ENCODE data around the gene SPINT1. TPM values are rescaled to one million over a fixed set of nuclear protein-coding genes. Genes with fewer than 3 reads are reported as not detected.

The SPINT1 gene, protein sequence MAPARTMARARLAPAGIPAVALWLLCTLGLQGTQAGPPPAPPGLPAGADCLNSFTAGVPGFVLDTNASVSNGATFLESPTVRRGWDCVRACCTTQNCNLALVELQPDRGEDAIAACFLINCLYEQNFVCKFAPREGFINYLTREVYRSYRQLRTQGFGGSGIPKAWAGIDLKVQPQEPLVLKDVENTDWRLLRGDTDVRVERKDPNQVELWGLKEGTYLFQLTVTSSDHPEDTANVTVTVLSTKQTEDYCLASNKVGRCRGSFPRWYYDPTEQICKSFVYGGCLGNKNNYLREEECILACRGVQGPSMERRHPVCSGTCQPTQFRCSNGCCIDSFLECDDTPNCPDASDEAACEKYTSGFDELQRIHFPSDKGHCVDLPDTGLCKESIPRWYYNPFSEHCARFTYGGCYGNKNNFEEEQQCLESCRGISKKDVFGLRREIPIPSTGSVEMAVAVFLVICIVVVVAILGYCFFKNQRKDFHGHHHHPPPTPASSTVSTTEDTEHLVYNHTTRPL
- 155 and 197 TPM in 2 replicates for total RNA-seq
- 233 and 252 TPM in 2 replicates for polyA plus RNA-seq

DNA sequence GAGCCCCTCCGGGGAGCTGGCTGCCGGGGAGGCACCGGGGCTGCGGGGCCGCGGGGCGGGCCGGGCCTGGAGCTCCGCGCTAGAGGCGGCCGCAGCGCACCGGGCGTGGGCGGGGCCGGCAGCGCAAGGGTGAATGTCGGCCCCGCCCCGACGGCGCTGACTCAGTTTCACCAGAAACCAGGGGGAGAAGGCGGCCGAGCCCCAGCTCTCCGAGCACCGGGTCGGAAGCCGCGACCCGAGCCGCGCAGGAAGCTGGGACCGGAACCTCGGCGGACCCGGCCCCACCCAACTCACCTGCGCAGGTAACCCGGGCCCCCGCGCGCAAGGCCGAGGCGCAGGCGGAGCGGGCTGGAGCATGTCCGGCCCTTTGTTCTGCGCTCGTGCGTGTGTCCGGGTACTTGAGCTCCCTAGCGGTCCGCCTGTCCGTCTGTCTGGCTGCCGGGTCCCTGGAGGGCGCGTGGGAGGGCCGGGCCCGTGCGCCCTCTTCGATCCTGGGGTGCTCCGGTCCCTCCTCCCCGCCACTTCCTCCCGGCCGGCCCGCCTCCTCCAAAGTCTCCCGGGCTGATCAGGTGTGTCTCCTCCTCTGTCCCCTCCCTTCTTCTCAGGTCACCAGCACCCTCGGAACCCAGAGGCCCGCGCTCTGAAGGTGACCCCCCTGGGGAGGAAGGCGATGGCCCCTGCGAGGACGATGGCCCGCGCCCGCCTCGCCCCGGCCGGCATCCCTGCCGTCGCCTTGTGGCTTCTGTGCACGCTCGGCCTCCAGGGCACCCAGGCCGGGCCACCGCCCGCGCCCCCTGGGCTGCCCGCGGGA lies at the start of gene SPINT1:
SPINT1 (plus strand) TSS at position 164 of the 811 bp plus-strand sequence; CDS start at position 671, 507 bp downstream.
- peak within 1 kb of the TSS; percentile 83 for H2AFZ ChIP-seq
- H3K27ac ChIP-seq, result peak within 1 kb of the TSS; percentile 96
- H3K9me2 ChIP-seq (replicated peaks; ENCODE audit: insufficient read depth), result no peaks in the 10 kb centered on the region
- DNase-seq (ENCODE audit: low spot score), result peak; percentile 89
- H3K4me3 ChIP-seq, result peak within 1 kb of the TSS; percentile 69
- peaks cover 8% of the 10 kb centered on the region for H3K4me1 ChIP-seq (ENCODE audit: insufficient read depth)
- H3K4me2 ChIP-seq, result peak within 1 kb of the TSS; percentile 90
- WGBS (ENCODE audit: low lambda C conversion rate, missing lambda C conversion rate), result 3% methylated on average over 33 of the region's 89 CpGs
- H3K9me3 ChIP-seq (ENCODE audit: low read depth), result no peaks in the 10 kb centered on the region
- H3K27me3 ChIP-seq, result no peaks in the 10 kb centered on the region
- TF ChIP-seq, protein P1, sequence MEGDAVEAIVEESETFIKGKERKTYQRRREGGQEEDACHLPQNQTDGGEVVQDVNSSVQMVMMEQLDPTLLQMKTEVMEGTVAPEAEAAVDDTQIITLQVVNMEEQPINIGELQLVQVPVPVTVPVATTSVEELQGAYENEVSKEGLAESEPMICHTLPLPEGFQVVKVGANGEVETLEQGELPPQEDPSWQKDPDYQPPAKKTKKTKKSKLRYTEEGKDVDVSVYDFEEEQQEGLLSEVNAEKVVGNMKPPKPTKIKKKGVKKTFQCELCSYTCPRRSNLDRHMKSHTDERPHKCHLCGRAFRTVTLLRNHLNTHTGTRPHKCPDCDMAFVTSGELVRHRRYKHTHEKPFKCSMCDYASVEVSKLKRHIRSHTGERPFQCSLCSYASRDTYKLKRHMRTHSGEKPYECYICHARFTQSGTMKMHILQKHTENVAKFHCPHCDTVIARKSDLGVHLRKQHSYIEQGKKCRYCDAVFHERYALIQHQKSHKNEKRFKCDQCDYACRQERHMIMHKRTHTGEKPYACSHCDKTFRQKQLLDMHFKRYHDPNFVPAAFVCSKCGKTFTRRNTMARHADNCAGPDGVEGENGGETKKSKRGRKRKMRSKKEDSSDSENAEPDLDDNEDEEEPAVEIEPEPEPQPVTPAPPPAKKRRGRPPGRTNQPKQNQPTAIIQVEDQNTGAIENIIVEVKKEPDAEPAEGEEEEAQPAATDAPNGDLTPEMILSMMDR (IDR thresholded peaks at IDR 0.05; ENCODE audit: poor library complexity), result no peak
- no peak for TF ChIP-seq EZH2phosphoT487 (IDR thresholded peaks at IDR 0.05; ENCODE audit: low read depth, severe bottlenecking, unreplicated experiment)
- TF ChIP-seq EZH2 (IDR thresholded peaks at IDR 0.05; ENCODE audit: borderline replicate concordance), result no peak
- peaks cover 48% of the 10 kb centered on the region for H3K79me2 ChIP-seq
- no peaks in the 10 kb centered on the region for H3K36me3 ChIP-seq (replicated peaks; ENCODE audit: insufficient read depth, low read depth)
- no peaks in the 10 kb centered on the region for H4K20me1 ChIP-seq (ENCODE audit: insufficient read depth, poor library complexity, severe bottlenecking)

DNA sequence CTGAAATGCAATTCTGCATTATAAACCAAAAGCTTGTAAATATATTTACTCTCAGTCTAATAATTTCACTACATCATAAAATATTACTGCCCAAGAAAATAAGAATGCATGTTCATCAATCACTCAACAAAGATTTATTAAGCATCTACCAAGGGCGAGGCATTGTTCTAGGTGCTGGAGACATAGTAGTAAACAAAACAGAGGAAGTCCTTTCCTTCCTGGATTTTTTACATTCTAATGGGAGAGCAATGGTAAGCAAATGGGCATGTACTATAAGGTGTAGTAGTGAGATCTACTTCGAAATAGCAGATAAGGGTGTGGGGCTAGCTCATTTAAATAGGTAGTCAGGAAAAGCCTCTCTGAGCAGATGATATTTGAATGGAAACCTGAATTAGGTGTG lies 47.8 kb upstream of the SPINT1 start:
- no peaks in the 10 kb centered on the region for H4K20me1 ChIP-seq (ENCODE audit: insufficient read depth, poor library complexity, severe bottlenecking)
- no peak overlapping the region for H2AFZ ChIP-seq
- no peak overlapping the region for H3K4me3 ChIP-seq
- no peak overlapping the region for H3K4me2 ChIP-seq
- no peaks in the 10 kb centered on the region for H3K9me2 ChIP-seq (replicated peaks; ENCODE audit: insufficient read depth)
- TF ChIP-seq EZH2 (IDR thresholded peaks at IDR 0.05; ENCODE audit: borderline replicate concordance), result no peak
- TF ChIP-seq, protein P1 (IDR thresholded peaks at IDR 0.05; ENCODE audit: poor library complexity), result no peak
- TF ChIP-seq EZH2phosphoT487 (IDR thresholded peaks at IDR 0.05; ENCODE audit: low read depth, severe bottlenecking, unreplicated experiment), result no peak
- H3K27me3 ChIP-seq, result no peaks in the 10 kb centered on the region
- DNase-seq (ENCODE audit: low spot score), result no peak
- H3K79me2 ChIP-seq, result peaks cover 58% of the 10 kb centered on the region
- 81% methylated on average over 2 of the region's 2 CpGs for WGBS (ENCODE audit: low lambda C conversion rate, missing lambda C conversion rate)
- H3K36me3 ChIP-seq (replicated peaks; ENCODE audit: insufficient read depth, low read depth), result no peaks in the 10 kb centered on the region
- H3K4me1 ChIP-seq (ENCODE audit: insufficient read depth), result peaks cover 6% of the 10 kb centered on the region
- no peak overlapping the region for H3K27ac ChIP-seq
- H3K9me3 ChIP-seq (ENCODE audit: low read depth), result no peaks in the 10 kb centered on the region

DNA sequence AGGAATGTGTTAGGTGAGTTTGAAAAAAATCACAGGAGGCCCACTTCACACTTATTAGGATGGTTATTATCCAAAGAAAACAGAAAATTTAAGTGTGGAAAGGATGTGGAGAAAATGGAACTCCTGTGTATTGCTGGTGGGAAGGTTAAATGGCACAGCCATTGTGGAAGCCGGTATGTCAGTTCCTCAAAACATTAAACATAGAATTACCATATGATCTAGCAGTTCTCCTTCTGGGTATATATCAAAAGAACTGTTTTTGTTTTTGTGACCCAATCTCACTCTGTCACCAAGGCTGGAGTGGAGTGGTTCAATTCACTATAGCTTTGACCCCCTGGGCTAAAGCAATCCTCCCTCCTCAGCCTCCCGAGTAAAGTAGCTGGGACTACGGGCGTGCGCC lies 47.3 kb upstream of the SPINT1 start:
- TF ChIP-seq, protein P1 (IDR thresholded peaks at IDR 0.05; ENCODE audit: poor library complexity), result no peak
- TF ChIP-seq EZH2phosphoT487 (IDR thresholded peaks at IDR 0.05; ENCODE audit: low read depth, severe bottlenecking, unreplicated experiment), result no peak
- no peak for TF ChIP-seq EZH2 (IDR thresholded peaks at IDR 0.05; ENCODE audit: borderline replicate concordance)
- Histone ChIP-seq H3K79me2 (peaks cover 57% of the 10 kb centered on the region), H3K27ac (no peak overlapping the region)

More for the DNA sequence above, 47.3 kb upstream of the SPINT1 start:
- H3K9me2 ChIP-seq (replicated peaks; ENCODE audit: insufficient read depth), result no peaks in the 10 kb centered on the region
- H3K27me3 ChIP-seq, result no peaks in the 10 kb centered on the region
- WGBS (ENCODE audit: low lambda C conversion rate, missing lambda C conversion rate), result 100% methylated on average over 5 of the region's 5 CpGs
- H3K4me3 ChIP-seq, result no peak overlapping the region
- H3K4me2 ChIP-seq, result no peak overlapping the region
- no peaks in the 10 kb centered on the region for H3K9me3 ChIP-seq (ENCODE audit: low read depth)
- DNase-seq (ENCODE audit: low spot score), result no peak
- H3K36me3 ChIP-seq (replicated peaks; ENCODE audit: insufficient read depth, low read depth), result no peaks in the 10 kb centered on the region
- H2AFZ ChIP-seq, result no peak overlapping the region
- peaks cover 6% of the 10 kb centered on the region for H3K4me1 ChIP-seq (ENCODE audit: insufficient read depth)
- H4K20me1 ChIP-seq (ENCODE audit: insufficient read depth, poor library complexity, severe bottlenecking), result no peaks in the 10 kb centered on the region

All from hepatocyte (in vitro differentiated cells).